GM19467 (cell line): Measurements from ENCODE around the gene SLC25A43.
A peak's percentile ranks its signal among the peaks of the same experiment; 100 is the strongest.
"Not testable (repeated sequence)": the region's sequence is repeated elsewhere in the genome, so short reads cannot be mapped to it uniquely, and the experiment has no call there.

Experiments used
- ATAC-seq: cut with Tn5 transposase; IDR thresholded peaks from one replicate; pipeline ENCODE4 v1.9.1; 2021; ENCODE audit warnings: mild to moderate bottlenecking, moderate library complexity; ENCODE audit not compliant: unreplicated experiment

The SLC25A43 gene

GRCh38 chrX:119467433-119467832 is 68.3 kb downstream of the SLC25A43 start:
- no peak for ATAC-seq

GRCh38 chrX:119467842-119468550 is 68.9 kb downstream of the SLC25A43 start, which contains the start of gene SLC25A5:
SLC25A5 (plus strand) TSS chrX:119468444; CDS start chrX:119468516, 72 bp downstream.
- peak; percentile 81 for ATAC-seq

- peak; percentile 72 for ATAC-seq
Measured at GRCh38 chrX:119468551-119469312, 69.6 kb downstream of the SLC25A43 start.

GRCh38 chrX:119469313-119469635 is 70.1 kb downstream of the SLC25A43 start:
- no peak for ATAC-seq

GRCh38 chrX:119474615-119475388 is 75.7 kb downstream of the SLC25A43 start:
- no peak for ATAC-seq

GRCh38 chrX:119475389-119476101 is 76.4 kb downstream of the SLC25A43 start:
- no peak for ATAC-seq

- ATAC-seq = no peak
Measured at GRCh38 chrX:119477812-119478232, 78.7 kb downstream of the SLC25A43 start.

- ATAC-seq = no peak
Measured at GRCh38 chrX:119478504-119478903, 79.4 kb downstream of the SLC25A43 start.

- no peak for ATAC-seq
Measured at GRCh38 chrX:119479845-119480244, 80.7 kb downstream of the SLC25A43 start.

GRCh38 chrX:119481323-119481801 is 82.2 kb downstream of the SLC25A43 start:
- ATAC-seq = no peak

- no peak for ATAC-seq
Measured at GRCh38 chrX:119482041-119482440, 82.9 kb downstream of the SLC25A43 start.

GRCh38 chrX:119482481-119483480 is 83.6 kb downstream of the SLC25A43 start:
- peak; percentile 79 for ATAC-seq

- no peak for ATAC-seq
Measured at GRCh38 chrX:119486745-119487144, 87.6 kb downstream of the SLC25A43 start.

- not testable (repeated sequence) for ATAC-seq
Measured at GRCh38 chrX:119487766-119488165, 88.6 kb downstream of the SLC25A43 start.

- ATAC-seq = no peak
Measured at GRCh38 chrX:119488749-119489148, 89.6 kb downstream of the SLC25A43 start.

GRCh38 chrX:119489212-119490074 is 90.3 kb downstream of the SLC25A43 start:
- ATAC-seq = no peak

GRCh38 chrX:119492463-119492862 is 93.3 kb downstream of the SLC25A43 start:
- no peak for ATAC-seq

- not testable (repeated sequence) for ATAC-seq
Measured at GRCh38 chrX:119493851-119494495, 94.8 kb downstream of the SLC25A43 start.
